Esophagus squamous epithelium (tissue), 5 donors: ENCODE results near the gene AK1. TPM values are rescaled to one million over a fixed set of nuclear protein-coding genes. Genes with fewer than 3 reads are reported as not detected.

Source experiments
- DNase-seq: peaks from one replicate; lab custom pipeline; 2025; lab: John Stamatoyannopoulos, UW
- H3K27ac ChIP-seq, 4 donors: fragments of 200-600 bp; sonication (generic); one replicate each; pipeline ENCODE4 v1.5.1; 2016 to 2019; ENCODE audit warnings: mild to moderate bottlenecking in 1 of 4
- H3K27me3 ChIP-seq, 4 donors: fragments of 200-600 bp; sonication (generic); 1 replicate in 3 of 4; 2 replicates in 1 of 4; pipeline versions ENCODE4 v1.5.1 to v1.6.0; 2017 to 2021; ENCODE audit warnings: antibody characterized with exemption in 1 of 4
- H3K36me3 ChIP-seq, 3 donors: fragments of 200-600 bp; sonication (generic); one replicate each; pipeline ENCODE4 v1.5.1; 2016 to 2019
- H3K4me1 ChIP-seq, 3 donors: fragments of 200-600 bp; sonication (generic); one replicate each; pipeline ENCODE4 v1.5.1; 2017 to 2019
- H3K4me3 ChIP-seq, 4 donors: fragments of 200-600 bp; sonication (generic); 1 replicate in 3 of 4; 2 replicates in 1 of 4; pipeline ENCODE4 v1.5.1; 2016 to 2019; ENCODE audit warnings: mild to moderate bottlenecking in 2 of 4, moderate library complexity in 1 of 4
- H3K9me3 ChIP-seq, 3 donors: fragments of 200-600 bp; sonication (generic); one replicate each; pipeline ENCODE4 v1.5.1; 2016 to 2019
- POLR2A ChIP-seq, 4 donors: fragments of 450-650 bp; IDR thresholded peaks; one replicate each; pipeline ENCODE4 v1.6.1; 2017; ENCODE audit warnings: antibody characterized with exemption in 4 of 4, mild to moderate bottlenecking in 4 of 4, moderate library complexity in 3 of 4
- WGBS, 2 donors: methylation state at CpG; one replicate each; pipeline ENCODE4 v1.1.5; 2018; 5-methylcytosine and 5-hydroxymethylcytosine counted together
- intact Hi-C: fragments of 100-400 bp; cut with DNase I; formaldehyde crosslinking; loops from one replicate; pipeline ENCODE4 v1.15.0; 2022
- total RNA-seq, 4 donors: library from RNA; depleted of rRNA; stranded (reverse); fragments of >200 nt; gene quantifications; one replicate each; pipeline ENCODE4 v1.1.0, GENCODE V29; 2016
- TF ChIP-seq, protein P1 (sequence below), 6 experiments: fragments of 450-650 bp in 4 of 6; fragments of 200-600 bp in 2 of 6; sonication (generic) in 2 of 6; IDR thresholded peaks; one replicate each; pipeline ENCODE4 v1.5.1; 2016 to 2019; ENCODE audit warnings: antibody characterized with exemption in 6 of 6, mild to moderate bottlenecking in 4 of 6, moderate library complexity in 4 of 6
- donor health status: DM: yes; HTN: yes; CAD: no.

The AK1 gene
- total RNA-seq, 4 donors from 2014 or later = 11.1 to 36.1 (median 26.8) TPM

DNA sequence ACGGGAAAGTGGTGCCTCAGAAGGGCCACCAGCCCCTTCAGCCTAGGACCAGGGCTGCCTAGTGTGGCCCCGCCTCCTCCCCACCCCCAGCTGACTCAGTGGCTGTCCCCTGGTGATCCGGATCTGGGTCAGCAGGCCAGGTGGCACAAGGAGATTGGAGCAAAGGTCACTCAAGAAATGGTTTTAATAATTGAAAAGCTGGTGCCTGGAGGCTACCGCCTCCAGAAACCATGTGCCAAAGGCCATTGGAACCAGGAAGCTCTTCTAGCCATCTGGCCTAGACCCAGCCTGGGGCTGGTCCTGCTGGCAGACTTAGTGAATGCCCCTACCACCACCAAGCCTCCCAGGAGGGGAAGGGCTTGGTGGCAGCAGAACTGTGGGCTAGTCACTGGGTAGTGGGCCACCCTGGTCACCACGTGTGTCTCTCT lies 37.9 kb upstream of the AK1 start:
- Histone ChIP-seq H3K9me3 (no peaks in the 10 kb centered on the region), H3K4me3 (peak overlapping the region in 2 of 4 donors; percentile 66 to 81), H3K27ac (peak overlapping the region in 3 of 4 donors; percentile 72 to 87 (median 74)), H3K27me3 (no peaks in the 10 kb centered on the region), H3K36me3 (peaks cover 7 to 40% (median 15%) of the 10 kb centered on the region in 3 donors), H3K4me1 (peaks cover 37 to 68% (median 44%) of the 10 kb centered on the region in 3 donors)
- 40 to 69% methylated on average over 3 to 4 of the region's 5 CpGs for WGBS, 2 donors
- intact Hi-C loops = no loop called here
- TF ChIP-seq, protein P1, sequence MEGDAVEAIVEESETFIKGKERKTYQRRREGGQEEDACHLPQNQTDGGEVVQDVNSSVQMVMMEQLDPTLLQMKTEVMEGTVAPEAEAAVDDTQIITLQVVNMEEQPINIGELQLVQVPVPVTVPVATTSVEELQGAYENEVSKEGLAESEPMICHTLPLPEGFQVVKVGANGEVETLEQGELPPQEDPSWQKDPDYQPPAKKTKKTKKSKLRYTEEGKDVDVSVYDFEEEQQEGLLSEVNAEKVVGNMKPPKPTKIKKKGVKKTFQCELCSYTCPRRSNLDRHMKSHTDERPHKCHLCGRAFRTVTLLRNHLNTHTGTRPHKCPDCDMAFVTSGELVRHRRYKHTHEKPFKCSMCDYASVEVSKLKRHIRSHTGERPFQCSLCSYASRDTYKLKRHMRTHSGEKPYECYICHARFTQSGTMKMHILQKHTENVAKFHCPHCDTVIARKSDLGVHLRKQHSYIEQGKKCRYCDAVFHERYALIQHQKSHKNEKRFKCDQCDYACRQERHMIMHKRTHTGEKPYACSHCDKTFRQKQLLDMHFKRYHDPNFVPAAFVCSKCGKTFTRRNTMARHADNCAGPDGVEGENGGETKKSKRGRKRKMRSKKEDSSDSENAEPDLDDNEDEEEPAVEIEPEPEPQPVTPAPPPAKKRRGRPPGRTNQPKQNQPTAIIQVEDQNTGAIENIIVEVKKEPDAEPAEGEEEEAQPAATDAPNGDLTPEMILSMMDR (IDR thresholded peaks at IDR 0.05) = no peak
- no peak for TF ChIP-seq POLR2A (IDR thresholded peaks at IDR 0.05)
- DNase-seq = no peak

DNA sequence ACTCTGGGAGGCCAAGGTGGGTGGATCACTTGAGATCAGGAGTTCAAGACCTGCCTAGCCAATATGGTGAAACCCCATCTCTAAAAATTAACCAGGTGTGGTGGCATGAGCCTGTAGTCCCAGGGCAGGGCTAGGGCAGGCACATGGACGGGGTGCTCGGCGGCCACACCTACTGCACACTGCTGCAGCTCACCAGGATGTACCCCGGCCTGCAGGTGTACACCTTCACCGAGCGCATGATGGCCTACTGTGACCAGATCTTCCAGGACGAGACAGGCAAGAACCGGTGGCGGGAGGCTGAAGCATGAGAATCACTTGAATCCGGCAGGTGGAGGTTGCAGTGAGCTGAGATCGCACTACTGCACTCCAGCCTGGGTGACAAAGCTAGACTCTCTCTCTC lies 36.2 kb upstream of the AK1 start:
- intact Hi-C loops = no loop called here
- DNase-seq = no peak
- H3K27me3 ChIP-seq = no peaks in the 10 kb centered on the region
- WGBS, 2 donors = 92 to 97% methylated on average over 11 of the region's 11 CpGs
- H3K9me3 ChIP-seq = no peaks in the 10 kb centered on the region
- no peak overlapping the region for H3K4me3 ChIP-seq
- no peak overlapping the region for H3K27ac ChIP-seq
- TF ChIP-seq POLR2A (IDR thresholded peaks at IDR 0.05) = no peak
- TF ChIP-seq, protein P1 (IDR thresholded peaks at IDR 0.05) = no peak
- H3K4me1 ChIP-seq = peaks cover 28 to 55% (median 31%) of the 10 kb centered on the region in 3 donors
- peaks cover 7 to 54% (median 19%) of the 10 kb centered on the region in 3 donors for H3K36me3 ChIP-seq

DNA sequence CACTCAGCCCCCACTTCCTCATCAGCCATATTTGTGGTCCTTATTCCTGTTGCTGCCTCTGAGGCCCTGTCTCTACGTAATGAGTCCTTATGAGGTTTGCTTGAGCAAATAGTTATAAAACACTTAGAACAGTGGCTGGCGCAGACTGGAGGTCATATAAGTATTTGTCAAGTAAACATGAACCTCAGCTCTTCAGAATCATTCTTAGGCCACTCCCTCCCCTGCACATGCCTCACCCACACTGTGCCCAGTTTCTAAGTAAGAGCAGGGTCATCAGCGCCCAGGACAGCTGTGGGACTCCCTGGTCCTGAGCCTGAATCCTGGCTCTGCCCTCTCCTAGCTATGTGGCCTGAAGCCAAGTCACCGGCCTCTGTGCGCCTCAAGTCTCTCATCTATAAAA lies 35.4 kb upstream of the AK1 start:
- intact Hi-C loops = no loop called here

DNA sequence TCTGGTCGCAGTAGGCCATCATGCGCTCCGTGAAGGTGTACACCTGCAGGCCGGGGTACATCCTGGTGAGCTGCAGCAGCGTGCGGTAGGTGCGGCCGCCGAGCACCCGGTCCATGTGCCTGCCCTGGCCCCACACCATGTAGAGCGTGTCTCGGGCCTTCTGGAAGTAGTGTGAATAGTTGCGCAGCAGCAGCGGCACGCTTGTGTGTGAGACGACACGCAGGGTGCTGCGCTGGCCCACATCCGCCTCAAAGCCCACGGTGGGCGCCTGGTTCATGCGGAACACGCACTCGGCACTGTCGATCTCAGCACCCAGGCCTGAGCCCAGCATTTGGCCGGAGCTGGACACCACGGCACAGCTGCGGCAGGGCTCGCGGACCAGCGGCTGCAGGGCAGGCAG lies 34.8 kb upstream of the AK1 start:
- TF ChIP-seq, protein P1 (IDR thresholded peaks at IDR 0.05) = no peak
- no peak for TF ChIP-seq POLR2A (IDR thresholded peaks at IDR 0.05)
- no peak for DNase-seq
- 97% methylated on average over 12 of the region's 31 CpGs; no CpG with 5 or more reads in 1 of the 2 donors for WGBS, 2 donors
- H3K36me3 ChIP-seq = peaks cover 11 to 64% (median 19%) of the 10 kb centered on the region in 3 donors
- H3K4me3 ChIP-seq = no peak overlapping the region
- H3K4me1 ChIP-seq = peaks cover 16 to 52% (median 17%) of the 10 kb centered on the region in 3 donors
- no peaks in the 10 kb centered on the region for H3K9me3 ChIP-seq
- H3K27me3 ChIP-seq = no peaks in the 10 kb centered on the region
- no peak overlapping the region for H3K27ac ChIP-seq
- intact Hi-C loops = no loop called here

More for the DNA sequence above, 35.4 kb upstream of the AK1 start:
- Histone ChIP-seq H3K27me3 (no peaks in the 10 kb centered on the region), H3K4me3 (no peak overlapping the region), H3K27ac (no peak overlapping the region), H3K9me3 (no peaks in the 10 kb centered on the region), H3K36me3 (peaks cover 11 to 62% (median 19%) of the 10 kb centered on the region in 3 donors), H3K4me1 (peaks cover 20 to 52% (median 23%) of the 10 kb centered on the region in 3 donors)
- DNase-seq = no peak
- TF ChIP-seq, protein P1 (IDR thresholded peaks at IDR 0.05) = no peak
- no peak for TF ChIP-seq POLR2A (IDR thresholded peaks at IDR 0.05)
- WGBS, 2 donors = 87 to 96% methylated on average over 4 to 5 of the region's 5 CpGs

DNA sequence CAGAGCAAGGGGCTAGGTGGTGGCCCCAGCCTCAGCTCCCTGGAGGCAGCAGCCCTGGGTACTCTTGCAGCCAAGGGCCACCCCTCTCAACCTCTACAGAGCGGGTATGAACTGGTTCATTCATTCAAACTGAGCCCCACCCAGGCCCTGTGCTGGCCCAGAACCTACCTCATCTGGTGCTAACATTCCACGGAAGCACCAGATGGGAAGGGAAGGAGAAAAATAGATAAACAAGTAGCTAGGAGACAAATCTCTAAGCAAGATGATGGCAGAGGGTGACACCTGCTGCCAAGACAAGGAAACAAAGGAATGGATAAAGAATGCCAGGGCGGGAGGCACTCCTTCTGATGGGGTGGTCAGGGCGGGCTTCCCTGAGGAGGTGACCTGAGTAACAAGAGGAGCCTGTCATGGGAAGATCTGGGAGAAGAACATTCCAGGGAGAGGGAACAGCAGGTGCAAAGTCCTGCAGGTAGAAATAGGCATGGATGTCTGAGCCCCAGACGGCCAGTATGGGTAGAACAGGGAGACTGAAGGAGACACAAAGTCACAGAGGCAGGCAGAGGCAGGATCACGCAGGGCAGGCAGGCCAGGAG lies 33.2 kb upstream of the AK1 start:
- DNase-seq = no peak
- TF ChIP-seq, protein P1 (IDR thresholded peaks at IDR 0.05) = peak in 1 of 6 experiments; percentile 15
- TF ChIP-seq POLR2A (IDR thresholded peaks at IDR 0.05) = no peak
- WGBS, 2 donors = 55 to 62% methylated on average over 5 to 6 of the region's 6 CpGs
- Histone ChIP-seq H3K9me3 (no peaks in the 10 kb centered on the region), H3K36me3 (peaks cover 11 to 64% (median 19%) of the 10 kb centered on the region in 3 donors), H3K4me1 (peaks cover 22 to 53% (median 23%) of the 10 kb centered on the region in 3 donors), H3K27me3 (no peaks in the 10 kb centered on the region), H3K27ac (peak overlapping the region in 1 of 4 donors; percentile 55), H3K4me3 (no peak overlapping the region)
- intact Hi-C loops = no loop called here
